OCI-LY1 (cell line): ENCODE data around the gene MXRA8.

Experiments used
- H2AFZ ChIP-seq: fragments of 200-600 bp; sonication (generic), shearing (Covaris generic); 2 replicates; pipeline ENCODE4 v1.6.0; 2014; ENCODE audit warnings: antibody characterized with exemption, mild to moderate bottlenecking, low read length
- H3F3A ChIP-seq: fragments of 200-600 bp; sonication (generic), shearing (Covaris generic); 2 replicates; pipeline ENCODE4 v1.6.0; 2014; ENCODE audit warnings: mild to moderate bottlenecking, antibody characterized with exemption, low read length, moderate library complexity; ENCODE audit not compliant: insufficient read depth
- H3K27ac ChIP-seq: fragments of 200-600 bp; sonication (generic); 2 replicates; pipeline ENCODE4 v1.5.1; 2014; ENCODE audit warnings: low read length, mixed run types, mild to moderate bottlenecking, low read depth; ENCODE audit not compliant: poor library complexity, severe bottlenecking
- H3K27me3 ChIP-seq: fragments of 200-600 bp; sonication (generic); 2 replicates; pipeline ENCODE4 v1.6.0; 2014; ENCODE audit warnings: antibody characterized with exemption, mild to moderate bottlenecking, low read length, moderate library complexity; ENCODE audit not compliant: insufficient read depth
- H3K36me3 ChIP-seq: fragments of 200-600 bp; sonication (generic); 2 replicates; pipeline ENCODE4 v1.6.1; 2014; ENCODE audit warnings: mild to moderate bottlenecking, antibody characterized with exemption, low read length, moderate library complexity, mixed read lengths; ENCODE audit not compliant: insufficient read depth
- H3K4me1 ChIP-seq: fragments of 200-600 bp; sonication (generic); 2 replicates; pipeline ENCODE4 v1.5.1; 2014; ENCODE audit warnings: mild to moderate bottlenecking, low read length, moderate library complexity; ENCODE audit not compliant: insufficient read depth, severe bottlenecking
- H3K4me2 ChIP-seq: fragments of 200-600 bp; sonication (generic), shearing (Covaris generic); 2 replicates; pipeline ENCODE4 v1.6.1; 2014; ENCODE audit warnings: low read length
- H3K4me3 ChIP-seq: fragments of 200-600 bp; sonication (generic); 2 replicates; pipeline ENCODE4 v1.5.1; 2014; ENCODE audit warnings: low read length, low read depth, mild to moderate bottlenecking, mixed read lengths; ENCODE audit not compliant: poor library complexity, severe bottlenecking
- H3K79me2 ChIP-seq: fragments of 200-600 bp; shearing (Covaris generic); 2 replicates; pipeline ENCODE4 v1.6.1; 2016; ENCODE audit warnings: mixed run types, low read length, mixed read lengths; ENCODE audit not compliant: insufficient read depth
- H3K9ac ChIP-seq: fragments of 200-600 bp; sonication (generic), shearing (Covaris generic); 2 replicates; pipeline ENCODE4 v1.6.1; 2014; ENCODE audit warnings: mild to moderate bottlenecking, low read length, mixed read lengths
- H3K9me2 ChIP-seq: fragments of 200-600 bp; sonication (generic), shearing (Covaris generic); 2 replicates; pipeline ENCODE4 v1.6.1; 2014; ENCODE audit warnings: low read depth, mild to moderate bottlenecking, low read length, mixed read lengths
- H3K9me3 ChIP-seq: fragments of 200-600 bp; shearing (Covaris generic); 2 replicates; pipeline ENCODE4 v1.6.1; 2014; ENCODE audit warnings: low read length, mixed read lengths
- H4K20me1 ChIP-seq: fragments of 200-600 bp; sonication (generic), shearing (Covaris generic); 2 replicates; pipeline ENCODE4 v1.6.0; 2016; ENCODE audit warnings: mild to moderate bottlenecking, low read length; ENCODE audit not compliant: insufficient read depth
- EZH2 ChIP-seq: fragments of 200-600 bp; sonication (generic), shearing (Covaris generic); IDR thresholded peaks from 2 replicates; pipeline ENCODE4 v1.8.0; 2017; ENCODE audit warnings: borderline replicate concordance, mixed run types, mild to moderate bottlenecking, antibody characterized with exemption, low read length, moderate library complexity, mixed read lengths
- TF ChIP-seq, protein P1 (sequence below): fragments of 200-600 bp; sonication (generic), shearing (Covaris generic); IDR thresholded peaks from 2 replicates; pipeline ENCODE4 v1.5.1; 2017; ENCODE audit warnings: mild to moderate bottlenecking, antibody characterized with exemption, low read length, moderate library complexity, mixed read lengths

Gene MXRA8

DNA sequence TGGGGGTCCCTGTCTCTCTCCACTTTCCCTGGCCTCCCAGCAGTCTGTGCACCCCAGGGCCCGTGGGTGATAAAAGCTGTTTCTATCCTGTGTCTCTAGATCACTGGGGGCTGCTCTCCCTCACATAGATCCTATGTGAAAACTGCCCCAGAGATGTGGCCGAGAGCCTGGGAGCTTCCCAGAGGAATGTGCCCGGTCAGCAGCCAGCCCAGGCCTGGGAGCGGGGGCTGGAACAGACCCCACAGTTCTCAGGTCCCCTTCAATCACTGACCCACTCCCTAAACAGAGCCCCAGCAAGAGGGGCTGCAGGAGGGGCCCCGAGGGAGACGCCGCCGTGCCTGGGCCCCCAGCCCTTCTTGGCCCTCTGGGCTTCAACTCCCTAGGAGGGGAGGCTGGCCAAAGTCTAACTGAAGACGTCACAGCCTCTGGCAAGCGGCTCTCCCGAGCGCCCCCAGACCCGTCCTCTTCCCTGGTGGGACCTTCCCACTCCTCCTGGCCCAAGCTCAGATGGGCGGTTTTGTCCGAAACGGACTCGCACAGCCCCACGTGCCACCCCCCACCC is 403 bp downstream of the MXRA8 start:
- H3K27ac ChIP-seq: no peak overlapping the region
- 0 out of 2 replicates have a peak overlapping the region, but pooled peaks have one; percentile 23 for H3K4me2 ChIP-seq
- no peaks in the 10 kb centered on the region for H4K20me1 ChIP-seq
- peaks cover 7% of the 10 kb centered on the region; the same call in 1 of the 2 replicates for H3K27me3 ChIP-seq
- TF ChIP-seq EZH2: no peak
- TF ChIP-seq, protein P1, sequence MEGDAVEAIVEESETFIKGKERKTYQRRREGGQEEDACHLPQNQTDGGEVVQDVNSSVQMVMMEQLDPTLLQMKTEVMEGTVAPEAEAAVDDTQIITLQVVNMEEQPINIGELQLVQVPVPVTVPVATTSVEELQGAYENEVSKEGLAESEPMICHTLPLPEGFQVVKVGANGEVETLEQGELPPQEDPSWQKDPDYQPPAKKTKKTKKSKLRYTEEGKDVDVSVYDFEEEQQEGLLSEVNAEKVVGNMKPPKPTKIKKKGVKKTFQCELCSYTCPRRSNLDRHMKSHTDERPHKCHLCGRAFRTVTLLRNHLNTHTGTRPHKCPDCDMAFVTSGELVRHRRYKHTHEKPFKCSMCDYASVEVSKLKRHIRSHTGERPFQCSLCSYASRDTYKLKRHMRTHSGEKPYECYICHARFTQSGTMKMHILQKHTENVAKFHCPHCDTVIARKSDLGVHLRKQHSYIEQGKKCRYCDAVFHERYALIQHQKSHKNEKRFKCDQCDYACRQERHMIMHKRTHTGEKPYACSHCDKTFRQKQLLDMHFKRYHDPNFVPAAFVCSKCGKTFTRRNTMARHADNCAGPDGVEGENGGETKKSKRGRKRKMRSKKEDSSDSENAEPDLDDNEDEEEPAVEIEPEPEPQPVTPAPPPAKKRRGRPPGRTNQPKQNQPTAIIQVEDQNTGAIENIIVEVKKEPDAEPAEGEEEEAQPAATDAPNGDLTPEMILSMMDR: no peak
- H3K9me3 ChIP-seq: no peaks in the 10 kb centered on the region
- no peak overlapping the region for H2AFZ ChIP-seq
- no peaks in the 10 kb centered on the region for H3K9me2 ChIP-seq
- H3K4me3 ChIP-seq: no peak overlapping the region
- H3F3A ChIP-seq: no peaks in the 10 kb centered on the region
- H3K79me2 ChIP-seq: no peaks in the 10 kb centered on the region
- no peak overlapping the region for H3K9ac ChIP-seq
- H3K36me3 ChIP-seq: no peaks in the 10 kb centered on the region
- peaks cover 6% of the 10 kb centered on the region for H3K4me1 ChIP-seq

DNA sequence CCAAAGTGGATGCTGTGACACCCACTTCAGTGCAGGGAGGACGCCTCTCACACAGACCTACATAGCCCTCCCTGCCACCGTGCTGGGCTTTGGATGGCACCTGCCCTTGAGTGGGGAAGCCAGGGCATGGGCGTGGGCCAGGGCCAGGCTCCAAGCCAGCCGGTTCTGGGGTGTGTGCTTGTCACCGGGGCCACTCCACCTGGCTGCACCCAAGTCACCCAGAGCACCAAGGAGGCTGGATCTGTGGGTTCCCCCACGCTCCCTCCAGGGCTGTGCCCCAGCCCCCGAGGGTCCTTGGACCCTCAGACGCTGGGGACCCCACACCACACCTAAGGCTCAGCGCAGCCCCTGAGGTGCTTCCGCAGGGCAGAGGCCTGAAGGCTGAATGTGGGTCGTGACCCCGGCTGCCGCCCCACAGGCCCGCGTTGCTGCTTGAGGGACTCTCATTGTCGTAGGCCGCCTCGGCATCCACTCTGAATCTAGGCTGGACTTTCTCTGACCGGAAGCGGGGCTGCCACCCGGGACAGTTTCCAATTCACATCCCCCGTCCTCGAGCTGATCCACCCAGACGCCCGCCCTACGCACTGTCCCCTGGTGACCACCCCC is 1.5 kb downstream of the MXRA8 start:
- TF ChIP-seq EZH2: no peak
- TF ChIP-seq, protein P1: no peak
- Histone ChIP-seq H4K20me1 (no peaks in the 10 kb centered on the region), H3K4me1 (peaks cover 6% of the 10 kb centered on the region), H3K4me2 (no peak overlapping the region), H3K79me2 (no peaks in the 10 kb centered on the region), H3K9ac (no peak overlapping the region), H3K4me3 (no peak overlapping the region), H3K9me3 (no peaks in the 10 kb centered on the region), H3K9me2 (no peaks in the 10 kb centered on the region), H3K36me3 (no peaks in the 10 kb centered on the region), H3K27ac (no peak overlapping the region), H3F3A (no peaks in the 10 kb centered on the region; the same call in 1 of the 2 replicates), H3K27me3 (peaks cover 13% of the 10 kb centered on the region; the same call in 1 of the 2 replicates), H2AFZ (no peak overlapping the region)

DNA sequence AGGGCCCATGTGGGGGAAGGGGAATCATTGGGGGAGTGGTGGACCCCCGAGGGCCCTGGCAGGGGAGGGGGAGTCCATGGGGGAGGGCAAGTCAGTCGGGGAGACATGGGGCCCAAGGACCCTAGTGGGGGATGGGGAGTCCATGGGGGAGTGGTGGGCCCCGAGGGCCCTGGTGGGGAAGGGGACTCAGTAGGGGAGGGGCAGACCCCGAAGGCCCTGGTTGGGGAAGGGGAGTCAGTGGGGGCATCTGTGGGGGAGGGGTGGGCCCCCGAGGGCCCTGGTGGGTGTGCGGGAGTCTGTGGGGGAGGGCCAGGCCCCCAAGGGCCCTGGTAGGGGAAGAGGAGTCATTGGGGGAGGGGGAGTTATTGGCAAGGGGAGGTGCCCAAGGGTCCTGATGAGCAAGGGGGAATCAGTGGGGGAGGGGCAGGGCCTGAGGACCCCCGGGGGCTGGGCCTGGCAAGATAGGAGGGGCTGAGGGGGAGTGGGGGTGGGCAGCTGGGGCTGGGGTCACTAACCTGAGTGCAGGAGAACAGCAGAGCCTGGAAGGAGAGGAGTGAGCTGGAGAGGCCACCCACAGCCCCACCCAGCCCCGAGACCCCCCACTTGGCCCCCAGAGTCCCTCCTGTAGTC is 2.1 kb downstream of the MXRA8 start:
- H3K4me2 ChIP-seq: no peak overlapping the region
- H4K20me1 ChIP-seq: no peaks in the 10 kb centered on the region
- no peaks in the 10 kb centered on the region; the same call in 1 of the 2 replicates for H3F3A ChIP-seq
- no peaks in the 10 kb centered on the region for H3K79me2 ChIP-seq
- no peak overlapping the region for H2AFZ ChIP-seq
- no peaks in the 10 kb centered on the region for H3K9me3 ChIP-seq
- peaks cover 13% of the 10 kb centered on the region; the same call in 1 of the 2 replicates for H3K27me3 ChIP-seq
- peaks cover 6% of the 10 kb centered on the region for H3K4me1 ChIP-seq
- H3K27ac ChIP-seq: no peak overlapping the region
- no peak overlapping the region for H3K9ac ChIP-seq
- TF ChIP-seq, protein P1: no peak
- TF ChIP-seq EZH2: no peak
- H3K4me3 ChIP-seq: no peak overlapping the region
- H3K36me3 ChIP-seq: no peaks in the 10 kb centered on the region
- no peaks in the 10 kb centered on the region for H3K9me2 ChIP-seq
